Stimulated activated CD8-positive, alpha-beta memory T cell treated with anti-CD3 and anti-CD28 coated beads, Interleukin-15, amount 100 ng/mL, for 24 hours (primary cell): ENCODE data around the gene ESCO1.

Experiments
- DNase-seq: peaks from one replicate; pipeline ENCODE4 v3.0.0-alpha.2; 2020; ENCODE audit warnings: low read depth

ESCO1 gene

DNA sequence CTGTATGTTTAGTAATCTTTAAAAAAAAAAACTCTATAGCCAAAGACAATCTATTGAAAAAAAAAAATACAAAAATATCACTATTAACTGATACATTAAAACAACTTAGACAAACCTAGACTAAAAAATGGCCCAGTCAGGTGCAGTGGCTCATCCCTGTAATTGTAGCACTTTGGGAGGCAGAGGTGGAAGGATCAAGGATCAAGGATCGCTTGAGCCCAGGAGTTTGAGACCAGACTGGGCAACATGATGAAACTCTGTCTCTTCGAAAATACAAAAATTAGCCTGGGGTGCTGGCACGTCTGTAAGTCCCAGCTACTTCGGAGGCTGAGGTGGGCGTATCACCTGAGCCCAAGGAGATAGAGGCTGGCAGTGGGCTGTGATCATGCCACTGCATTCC lies 16.1 kb downstream of the ESCO1 start:
- DNase-seq, result no peak

DNA sequence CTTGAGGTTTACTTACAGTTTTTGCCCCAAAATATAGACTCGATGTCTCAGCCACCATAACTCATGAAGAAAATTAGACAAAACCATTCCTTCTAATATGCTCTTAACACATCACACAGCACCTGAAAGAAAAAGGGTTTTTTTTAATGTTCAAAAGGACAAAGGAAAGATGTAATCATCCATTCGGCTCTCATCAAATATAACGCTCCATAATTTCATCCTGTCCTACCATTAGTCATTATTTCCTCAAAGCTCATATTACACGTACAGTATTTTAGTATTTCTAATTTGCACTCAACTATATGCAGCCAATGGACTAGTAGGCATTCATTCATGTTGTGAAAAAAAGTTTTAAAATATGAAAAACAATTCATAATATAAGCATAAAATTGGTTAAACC lies 24.8 kb downstream of the ESCO1 start:
- DNase-seq, result no peak

DNA sequence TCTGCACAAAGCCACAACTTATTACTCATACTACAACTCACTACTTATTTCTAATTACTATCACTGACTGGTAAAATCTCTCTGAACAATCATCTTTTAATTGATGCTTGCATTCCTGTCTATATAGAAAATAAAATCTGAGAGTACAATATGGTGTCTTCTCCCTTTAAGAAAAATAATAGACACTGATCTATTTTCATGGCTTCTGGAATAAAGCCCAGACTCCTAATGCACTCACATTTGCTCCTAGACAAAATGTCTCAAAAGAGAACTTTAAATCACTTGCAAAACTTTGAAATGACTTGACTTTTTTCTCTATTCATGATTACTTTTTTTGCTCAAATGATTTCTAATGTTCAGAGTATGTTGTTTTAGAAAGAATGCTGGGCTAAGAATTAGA lies 28.7 kb downstream of the ESCO1 start:
- DNase-seq, result no peak

DNA sequence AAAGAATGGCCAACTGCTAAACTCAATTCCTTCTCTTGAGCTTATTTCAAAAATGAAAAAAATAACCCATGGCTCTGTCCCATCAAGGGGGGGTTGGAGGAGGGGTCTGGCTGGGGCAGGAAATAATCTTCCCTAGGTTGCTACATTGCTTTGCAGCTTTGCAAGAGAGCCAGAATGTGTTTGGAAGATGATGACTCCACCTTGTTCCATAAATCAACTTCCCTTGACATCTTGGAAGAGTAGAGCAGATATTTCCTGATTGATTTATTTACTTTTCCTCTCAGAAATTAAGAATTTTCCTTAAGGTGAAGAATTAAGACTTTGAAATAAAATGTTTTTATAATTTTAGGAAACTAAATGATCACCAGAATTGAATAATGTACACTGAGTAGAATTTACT lies 41.3 kb downstream of the ESCO1 start:
- DNase-seq, result no peak

DNA sequence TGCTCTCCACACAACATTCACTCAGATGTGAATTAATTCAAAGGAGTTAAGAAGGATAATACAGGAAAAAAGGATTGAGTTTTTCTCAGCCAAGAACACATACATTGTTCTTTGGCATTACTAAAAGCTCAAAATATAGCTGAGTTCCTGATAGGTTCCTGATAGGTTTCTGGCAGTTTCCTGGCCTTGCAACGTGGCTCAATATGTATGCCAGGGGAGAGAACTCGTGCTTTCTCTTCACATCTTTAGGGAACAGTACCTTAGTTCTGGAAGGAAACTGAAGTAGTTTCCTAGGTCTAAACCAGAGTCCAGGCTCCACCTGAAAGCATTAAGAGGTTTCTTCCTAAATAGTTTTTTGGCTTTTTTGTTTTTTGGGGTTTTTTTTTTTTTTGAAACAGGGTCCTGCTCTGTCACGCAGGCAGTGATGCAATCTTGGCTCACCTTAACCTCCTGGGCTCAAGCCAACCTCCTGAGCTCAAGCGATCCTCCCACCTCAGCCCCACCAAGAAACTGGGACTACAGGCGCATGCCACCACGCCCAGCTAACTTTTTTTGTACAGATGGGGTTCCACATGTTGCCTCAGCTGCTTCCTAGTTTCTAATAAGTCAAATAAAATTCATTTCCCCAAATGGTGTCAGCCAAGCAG lies 42.8 kb downstream of the ESCO1 start:
- DNase-seq, result no peak

DNA sequence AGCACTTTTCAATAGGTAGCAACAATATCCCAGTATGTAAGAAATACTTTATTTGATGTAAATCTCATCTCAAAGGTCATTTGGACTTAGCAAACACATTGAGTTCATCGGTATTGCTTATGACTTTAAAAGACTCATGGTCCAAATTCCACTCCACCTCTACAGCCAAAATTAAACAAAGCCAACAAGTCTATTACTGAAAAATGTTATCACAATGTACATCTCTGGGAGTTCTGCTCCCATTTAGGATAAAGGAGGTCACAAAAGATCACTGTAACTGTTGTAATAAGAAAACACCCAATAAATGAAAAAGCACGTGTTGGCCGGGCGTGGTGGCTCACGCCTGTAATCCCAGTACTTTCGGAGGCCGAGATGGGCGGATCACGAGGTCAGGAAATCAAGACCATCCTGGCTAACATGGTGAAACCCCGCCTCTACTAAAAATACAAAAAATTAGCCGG lies 50.0 kb downstream of the ESCO1 start:
- DNase-seq, result no peak

DNA sequence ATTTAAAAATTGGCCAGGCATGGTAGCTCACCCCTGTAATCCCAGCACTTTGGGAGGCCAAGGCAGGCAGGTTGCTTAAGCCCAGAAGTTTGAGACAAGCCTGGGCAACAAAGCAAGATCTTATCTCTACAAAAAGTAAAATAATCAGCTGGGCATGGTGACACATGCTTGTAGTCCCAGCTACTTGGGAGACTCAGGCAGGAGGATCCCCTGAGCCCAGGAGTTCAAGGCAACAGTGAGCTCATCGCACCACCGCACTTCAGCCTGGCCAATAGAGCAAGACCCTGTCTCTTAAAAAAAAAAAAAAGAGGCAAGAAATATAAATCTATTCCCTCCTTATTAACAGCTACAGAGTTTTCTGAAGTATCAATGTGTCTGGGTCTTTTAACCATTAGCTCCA lies 51.9 kb downstream of the ESCO1 start:
- no peak for DNase-seq

DNA sequence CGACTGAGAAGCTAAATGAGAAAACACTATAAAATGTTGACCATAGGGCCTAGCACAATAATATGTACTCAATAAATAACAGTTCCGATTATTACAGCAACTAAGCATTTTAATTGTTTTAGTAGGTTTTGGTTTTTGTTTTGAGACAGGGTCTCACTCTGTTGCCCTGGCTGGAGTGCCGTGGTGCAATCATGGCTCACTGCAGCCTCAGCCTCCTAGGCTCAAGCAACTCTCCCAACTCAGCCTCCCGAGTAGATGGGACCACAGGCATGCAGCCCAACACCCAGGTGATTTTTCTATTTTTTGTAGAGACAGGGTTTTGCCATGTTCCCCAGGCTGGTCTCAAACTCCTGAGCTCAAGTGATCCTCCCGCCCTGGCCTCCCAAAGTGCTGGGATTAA lies 54.1 kb downstream of the ESCO1 start:
- no peak for DNase-seq

DNA sequence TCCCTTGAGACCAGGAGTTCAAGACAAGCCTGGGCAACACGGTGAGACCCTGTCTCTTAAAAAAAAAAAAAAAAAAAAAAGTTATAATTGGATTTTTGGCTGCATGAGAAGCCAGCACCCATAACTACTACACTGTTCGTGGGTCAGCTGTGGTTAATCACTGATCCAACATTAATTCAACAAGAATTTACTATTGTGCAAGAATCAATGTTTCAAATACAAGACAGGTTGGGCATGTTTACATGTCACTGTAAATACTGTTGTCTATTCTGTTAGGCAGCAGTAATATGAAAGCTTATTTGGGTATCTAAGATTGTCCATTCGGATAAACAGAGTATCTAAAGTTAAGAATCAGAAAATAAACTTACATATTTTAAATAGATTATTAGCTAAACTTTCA lies 62.3 kb downstream of the ESCO1 start:
- no peak for DNase-seq

DNA sequence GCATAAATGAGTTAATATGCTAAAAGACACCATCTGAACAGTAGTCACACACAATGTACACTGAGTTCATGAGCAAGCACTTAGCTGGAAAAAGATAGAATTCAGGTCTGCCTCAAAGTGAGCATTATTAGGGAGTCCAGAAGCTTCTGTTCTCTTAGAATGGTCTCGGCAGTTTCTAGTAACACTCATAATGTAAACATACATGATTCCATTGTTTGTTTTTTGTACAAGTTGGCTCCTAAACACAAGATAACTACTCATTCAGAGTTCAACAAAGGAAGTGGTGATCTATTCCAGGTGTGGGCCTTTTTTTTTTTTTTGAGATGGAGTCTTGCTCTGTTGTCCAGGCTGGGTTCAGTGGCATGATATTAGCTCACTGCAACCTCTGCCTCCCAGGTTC lies 66.2 kb downstream of the ESCO1 start:
- no peak for DNase-seq

DNA sequence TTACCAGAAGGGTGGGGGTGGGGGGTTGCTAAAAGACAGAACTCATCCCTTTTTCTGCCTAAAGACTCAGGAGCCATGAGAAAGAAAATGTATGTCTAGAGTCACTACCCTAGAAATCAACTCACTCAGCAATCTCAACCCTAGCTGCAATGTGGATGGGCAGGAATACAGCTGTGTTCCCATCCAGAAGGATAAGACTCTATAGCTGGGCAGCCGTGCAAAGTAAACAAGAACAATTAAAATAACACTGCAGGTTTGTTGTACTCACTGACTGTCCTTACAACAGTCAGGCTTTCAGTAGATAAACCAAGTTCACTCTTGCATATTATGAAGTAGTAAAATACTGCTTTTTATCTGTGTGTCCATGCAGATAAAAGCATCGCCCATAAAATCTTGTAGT lies 74.0 kb downstream of the ESCO1 start:
- no peak for DNase-seq

DNA sequence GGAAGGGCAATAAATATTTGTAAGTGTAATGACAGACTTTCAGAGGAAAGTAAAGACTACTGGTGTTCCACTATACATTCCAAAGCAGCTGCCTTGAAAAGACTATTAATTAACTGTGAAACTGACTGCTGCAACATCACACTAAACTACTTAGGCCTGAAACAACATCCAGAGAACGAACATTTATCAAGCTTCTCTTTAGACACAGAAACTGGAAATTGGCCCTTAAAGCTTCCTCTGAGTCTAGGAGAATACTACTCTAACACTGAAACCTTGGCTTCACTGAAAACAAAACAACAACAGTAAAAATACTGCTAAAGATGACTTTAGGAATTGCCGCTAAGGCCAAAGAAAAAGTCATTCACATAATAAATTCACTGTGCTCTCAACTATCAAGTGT lies 74.6 kb downstream of the ESCO1 start:
- no peak for DNase-seq

DNA sequence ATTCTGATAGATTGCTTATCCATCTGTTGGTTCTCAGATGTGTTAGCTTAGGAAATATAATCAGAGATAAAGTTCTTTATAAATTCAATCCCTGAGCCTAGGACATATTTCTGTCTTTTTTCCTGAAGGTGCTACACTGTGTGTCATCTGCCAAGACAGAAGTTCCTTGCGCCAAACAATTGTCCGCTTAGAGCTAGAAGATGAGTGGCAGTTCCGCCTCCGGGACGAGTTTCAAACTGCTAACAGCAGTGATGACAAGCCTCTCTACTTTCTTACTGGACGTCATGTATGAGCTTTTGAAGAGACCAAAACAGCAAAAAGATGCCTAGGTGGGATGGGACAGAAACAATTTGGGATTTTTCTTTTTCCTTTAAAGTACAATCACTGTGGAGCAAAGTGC lies 78.0 kb downstream of the ESCO1 start:
- no peak for DNase-seq

DNA sequence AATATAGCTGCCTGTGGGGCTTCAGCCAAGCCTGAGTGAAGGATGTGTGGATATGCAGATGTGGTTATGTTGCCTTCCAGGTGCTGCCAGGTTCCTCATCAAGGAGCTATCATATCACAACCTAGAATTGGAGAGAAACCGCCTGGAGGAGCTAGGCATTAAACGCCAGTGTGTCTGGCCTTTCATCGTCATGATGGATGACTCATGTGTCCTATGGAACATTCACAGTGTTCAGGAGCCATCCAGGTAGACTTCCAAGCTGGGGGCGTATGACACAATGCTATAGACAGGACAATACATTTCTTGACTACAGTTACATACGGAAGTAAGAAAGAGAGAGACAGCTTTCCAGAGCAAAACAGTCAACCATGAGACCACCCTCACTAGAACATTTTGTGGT lies 86.8 kb downstream of the ESCO1 start:
- no peak for DNase-seq

DNA sequence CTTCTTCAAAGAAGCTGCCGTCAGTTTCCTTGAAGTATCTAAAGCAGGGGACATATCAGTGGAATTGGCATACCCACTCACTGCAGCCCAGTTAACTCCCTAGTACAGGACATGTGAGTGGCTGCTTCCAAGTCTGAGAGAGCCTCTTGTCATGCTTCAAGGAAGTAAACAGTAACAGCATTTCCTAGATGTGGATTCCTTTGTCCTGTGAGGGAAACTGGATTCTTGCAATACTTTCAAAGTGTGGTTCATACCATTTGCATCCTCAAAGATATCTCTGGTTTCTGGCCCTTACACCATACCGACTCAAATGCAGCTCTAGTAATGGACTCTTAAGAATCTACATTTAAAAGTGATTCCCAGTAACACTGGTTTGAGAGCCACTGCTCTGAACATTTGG lies 87.2 kb downstream of the ESCO1 start:
- DNase-seq, result no peak

DNA sequence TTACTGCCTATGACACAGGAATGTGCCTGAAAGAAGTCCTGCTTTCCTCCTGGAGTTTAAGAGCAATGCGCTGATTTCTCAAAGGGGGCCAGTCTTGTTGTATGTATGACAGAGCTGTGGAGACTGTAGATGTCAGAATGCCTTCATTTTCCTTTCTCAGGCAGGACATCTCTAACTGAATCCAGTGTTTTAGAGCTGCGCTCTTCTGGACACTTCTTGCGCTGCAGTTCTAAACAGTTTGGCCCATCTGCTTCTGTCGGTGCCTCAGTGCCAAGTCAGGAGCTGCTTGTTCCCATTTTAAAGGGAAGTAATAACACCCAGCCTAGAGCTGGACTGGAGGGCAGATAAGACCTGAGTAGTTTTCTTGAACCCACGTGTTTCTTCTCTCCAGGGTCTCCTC lies 91.4 kb downstream of the ESCO1 start:
- DNase-seq, result no peak

DNA sequence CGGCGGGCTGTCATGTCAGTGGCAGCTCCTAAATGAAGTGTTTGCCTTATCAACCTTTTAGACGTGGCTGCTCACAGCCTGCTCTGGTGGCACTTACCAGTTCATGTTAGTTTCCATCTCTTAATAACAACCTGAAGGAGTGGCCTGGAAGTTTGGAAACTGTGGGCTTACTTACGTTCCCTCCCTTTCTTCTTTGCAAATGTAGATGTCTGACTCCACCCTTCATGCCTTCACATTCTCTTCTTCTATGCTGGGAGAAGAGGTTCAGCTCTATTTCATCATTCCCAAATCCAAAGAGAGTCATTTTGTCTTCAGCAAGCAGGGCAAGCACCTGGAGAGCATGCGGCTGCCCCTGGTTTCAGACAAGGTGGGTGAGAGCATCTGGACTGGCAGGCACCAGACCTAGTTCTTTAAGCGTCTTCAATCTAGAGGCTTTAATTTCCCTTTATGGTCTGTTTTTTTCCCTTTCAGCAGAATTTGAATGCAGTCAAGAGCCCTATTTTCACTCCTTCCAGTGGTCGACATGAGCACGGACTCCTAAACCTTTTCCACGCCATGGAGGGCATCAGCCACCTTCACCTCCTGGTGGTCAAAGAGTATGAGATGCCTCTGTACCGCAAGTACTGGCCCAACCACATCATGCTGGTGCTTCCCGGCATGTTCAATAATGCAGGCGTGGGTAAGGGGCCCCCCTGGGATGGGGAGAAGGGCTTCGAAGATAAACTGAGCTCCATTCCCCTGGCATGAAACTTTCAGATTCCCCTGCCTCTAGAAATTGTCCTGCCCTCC lies 92.4 kb downstream of the ESCO1 start:
- DNase-seq, result no peak

DNA sequence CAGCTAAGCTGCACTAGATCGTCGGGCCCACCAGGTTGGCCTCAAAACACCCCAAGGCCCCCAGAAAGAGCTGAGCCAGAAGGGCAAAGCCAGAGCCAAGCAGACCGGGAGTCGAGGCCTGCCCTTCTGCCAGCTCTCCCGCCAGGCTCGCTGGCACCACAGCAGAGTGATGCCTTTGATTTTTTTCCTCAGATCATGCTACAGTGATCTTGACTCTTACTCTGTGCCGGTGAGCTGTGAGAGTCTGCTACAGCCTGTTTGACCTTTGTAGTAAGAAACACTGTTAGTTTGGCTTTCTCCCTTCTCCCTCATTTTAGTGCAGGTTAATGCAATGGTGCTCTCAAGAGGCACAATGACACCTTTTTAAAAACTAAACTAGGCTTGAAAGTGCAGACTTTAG lies 97.8 kb downstream of the ESCO1 start:
- DNase-seq, result no peak

DNA sequence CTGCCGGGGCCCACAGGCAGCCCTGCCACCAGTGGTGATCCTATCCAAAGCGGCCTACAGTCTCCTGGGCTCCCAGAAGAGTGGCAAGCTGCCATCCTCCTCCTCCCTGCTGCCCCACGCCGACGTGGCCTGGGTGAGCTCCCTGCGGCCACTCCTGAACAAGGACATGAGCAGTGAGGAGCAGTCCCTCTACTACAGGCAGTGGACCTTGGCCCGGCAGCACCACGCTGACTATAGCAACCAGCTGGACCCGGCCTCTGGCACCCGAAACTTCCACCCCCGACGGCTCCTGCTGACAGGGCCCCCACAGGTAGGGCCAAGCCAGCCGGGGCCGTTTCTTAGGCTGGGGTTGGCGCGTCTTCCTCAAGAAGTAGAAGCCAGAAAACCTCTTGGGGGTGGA lies 100.5 kb downstream of the ESCO1 start:
- no peak for DNase-seq

DNA sequence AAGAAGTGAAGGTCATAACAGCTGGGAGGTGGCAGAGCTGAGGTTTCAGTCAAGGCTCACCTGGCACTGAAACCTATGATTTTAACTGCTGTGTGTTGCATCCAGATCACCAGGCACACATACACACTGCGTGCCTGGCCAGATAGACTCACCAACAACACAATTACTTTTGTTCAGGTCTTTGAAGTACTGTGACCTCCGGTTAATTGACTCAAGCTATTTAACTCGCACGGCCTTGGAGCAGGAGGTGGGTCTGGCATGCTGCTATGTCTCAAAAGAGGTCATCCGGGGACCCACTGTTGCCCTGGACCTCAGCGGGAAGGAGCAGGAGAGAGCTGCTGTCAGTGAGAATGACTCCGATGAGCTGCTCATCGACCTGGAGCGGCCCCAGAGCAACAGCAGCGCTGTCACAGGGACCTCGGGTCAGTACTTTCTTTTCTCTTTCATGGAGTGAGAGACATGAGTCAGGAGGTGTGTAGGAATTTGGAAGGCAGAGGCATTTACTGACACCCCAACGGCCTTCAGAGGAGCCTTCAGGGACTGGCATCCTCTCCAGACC lies 104.1 kb downstream of the ESCO1 start:
- no peak for DNase-seq

DNA sequence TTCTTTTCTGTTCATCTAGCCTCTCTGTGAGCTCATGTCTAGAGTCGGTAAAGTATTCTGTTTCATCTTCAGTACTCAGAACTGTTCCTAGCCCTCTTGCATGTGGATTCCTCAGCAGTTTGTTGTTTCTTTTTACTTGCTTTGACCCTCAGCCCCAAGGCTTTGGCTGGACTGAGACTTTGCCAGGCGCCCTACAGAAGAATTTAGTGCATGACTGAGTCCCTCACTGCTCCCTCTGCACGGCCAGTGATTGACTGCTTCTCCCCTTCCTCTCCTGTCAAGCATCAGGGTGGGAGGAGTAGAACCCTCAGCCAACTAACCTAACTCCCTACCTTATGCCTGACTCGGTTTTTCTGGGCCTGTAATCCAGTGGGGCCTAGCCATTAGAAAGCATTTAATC lies 109.8 kb downstream of the ESCO1 start:
- DNase-seq, result no peak

DNA sequence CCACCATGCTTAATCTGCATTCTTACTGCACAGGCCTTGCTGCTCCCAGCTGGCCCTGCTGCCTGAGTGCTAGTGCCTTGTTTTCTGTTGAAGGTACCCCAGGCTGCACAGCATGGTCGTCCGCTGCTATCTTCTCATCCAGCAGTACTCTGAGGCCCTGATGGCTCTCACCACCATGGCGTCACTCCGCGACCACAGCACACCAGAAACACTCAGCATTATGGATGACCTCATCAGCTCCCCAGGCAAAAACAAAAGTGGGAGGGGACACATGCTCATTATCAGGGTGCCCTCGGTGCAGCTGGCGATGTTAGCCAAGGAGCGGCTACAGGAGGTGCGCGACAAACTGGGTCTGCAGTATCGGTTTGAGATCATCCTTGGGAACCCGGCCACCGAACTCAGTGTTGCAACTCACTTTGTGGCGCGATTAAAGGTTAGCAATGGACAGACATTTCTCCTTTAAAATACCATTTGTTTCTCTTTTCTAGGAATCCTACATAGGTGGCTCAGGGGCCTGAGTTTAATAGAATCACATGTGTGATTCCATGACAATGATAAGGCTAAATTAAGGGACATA lies 110.5 kb downstream of the ESCO1 start:
- no peak for DNase-seq

DNA sequence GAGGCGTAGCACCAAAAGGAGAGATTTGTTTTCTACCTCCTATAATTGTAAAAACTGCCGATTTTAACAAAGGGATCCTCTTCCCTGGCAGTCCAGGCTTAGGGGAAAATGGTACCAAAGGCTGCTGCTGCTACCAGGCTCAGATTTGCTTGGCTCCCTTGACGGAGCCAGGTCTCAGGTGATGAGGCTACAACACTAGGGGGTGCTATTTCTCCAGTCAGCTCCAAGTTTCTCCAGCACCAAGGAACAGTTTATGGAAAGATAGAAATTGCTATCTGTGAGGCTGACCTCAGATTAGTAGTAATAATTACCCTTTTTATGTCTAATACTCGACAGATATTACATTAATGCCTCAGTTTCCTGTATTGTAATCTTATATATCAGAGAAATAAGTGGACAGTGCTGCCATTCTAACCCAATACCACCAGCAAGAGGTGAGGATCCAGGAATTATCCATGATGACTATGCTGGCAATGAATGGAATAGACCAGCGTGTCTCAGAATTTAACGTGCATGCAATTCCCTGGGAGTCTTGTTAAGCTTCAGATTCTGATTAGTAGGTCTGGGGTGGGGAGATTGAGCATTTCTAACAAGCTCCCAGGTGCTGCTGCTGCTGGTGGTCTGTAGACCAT lies 111.3 kb downstream of the ESCO1 start:
- DNase-seq, result no peak
